ENCODE data around the gene PITPNM1.
"Not testable (repeated sequence)": the region's sequence is repeated elsewhere in the genome, so short reads cannot be mapped to it uniquely, and the experiment has no call there.

PITPNM1 gene

DNA sequence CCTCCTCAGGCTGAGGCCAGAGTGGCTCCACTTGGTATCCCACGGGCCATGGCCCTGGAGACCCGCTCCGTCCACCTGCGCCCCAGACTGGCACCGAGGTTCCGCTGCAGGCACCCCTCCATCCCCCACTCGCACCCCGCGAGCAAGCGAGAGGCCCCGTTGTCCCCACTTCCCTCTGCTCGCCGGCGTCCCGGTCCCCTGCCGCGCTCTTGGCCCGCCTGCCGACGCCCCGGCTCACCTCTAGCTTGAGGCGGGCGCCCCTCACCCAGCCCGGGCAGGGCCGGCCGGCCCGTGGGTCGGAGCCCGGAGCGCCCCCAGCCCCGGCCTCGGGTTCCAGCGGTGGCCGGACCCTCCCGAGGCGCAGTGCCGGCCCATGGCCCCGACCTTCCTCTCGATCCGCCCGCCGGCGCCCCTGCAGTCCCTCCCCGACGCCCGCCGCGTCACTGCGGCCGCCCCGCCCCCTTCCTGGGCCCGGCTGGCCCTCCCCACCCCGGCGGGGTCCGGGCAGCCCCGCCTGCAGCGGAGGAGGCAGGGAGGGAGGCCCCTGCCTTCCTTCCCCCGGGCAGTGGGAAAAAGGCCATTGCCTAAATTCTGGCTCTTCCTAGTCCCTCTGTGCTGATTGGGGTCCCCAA, at the start of gene PITPNM1:
Gene PITPNM1, minus strand, starts transcription at position 414 of the 632 bp plus-strand sequence. CDS start 1,183 bp downstream, outside the sequence.
- peak; percentile 77 for DNase-seq

DNA sequence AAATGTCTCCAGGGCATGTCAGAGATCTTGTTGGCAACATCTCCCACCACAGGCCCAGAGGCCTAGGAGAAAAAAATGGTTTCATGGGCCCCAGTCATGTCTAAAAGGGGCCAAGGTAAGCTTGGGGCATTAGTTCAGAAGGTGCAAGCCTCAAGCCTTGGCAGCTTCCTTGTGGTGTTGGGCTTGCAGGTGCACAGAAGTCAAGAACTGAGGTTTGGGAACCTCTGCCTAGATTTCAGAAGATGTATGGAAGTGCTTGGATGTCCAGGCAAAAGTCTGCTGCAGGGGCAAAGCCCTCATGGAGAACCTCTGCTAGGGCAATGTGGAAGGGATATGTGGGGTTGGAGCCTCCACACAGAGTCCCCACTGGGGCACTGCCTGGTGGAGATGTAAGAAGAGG, 46.5 kb upstream of the PITPNM1 start:
- not testable (repeated sequence) for DNase-seq

DNA sequence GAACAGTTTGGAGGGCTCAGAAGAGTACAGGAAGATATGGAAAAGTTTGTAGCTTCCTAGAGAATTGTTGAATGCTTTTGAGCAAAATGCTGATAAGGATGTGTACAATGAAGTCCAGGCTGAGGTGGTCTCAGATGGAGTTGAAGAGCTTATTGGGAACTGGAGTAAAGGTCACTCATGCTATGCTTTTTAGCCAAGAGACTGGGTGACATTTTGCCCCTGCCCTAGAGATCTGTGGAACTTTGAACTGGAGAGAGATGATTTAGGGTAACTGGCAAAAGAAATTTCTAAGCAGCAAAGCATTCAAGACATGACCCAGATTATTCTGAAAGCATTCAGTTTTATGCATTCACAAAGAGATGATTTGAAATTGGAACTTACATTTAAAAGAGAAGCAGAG, 46.0 kb upstream of the PITPNM1 start:
- no peak for DNase-seq

DNA sequence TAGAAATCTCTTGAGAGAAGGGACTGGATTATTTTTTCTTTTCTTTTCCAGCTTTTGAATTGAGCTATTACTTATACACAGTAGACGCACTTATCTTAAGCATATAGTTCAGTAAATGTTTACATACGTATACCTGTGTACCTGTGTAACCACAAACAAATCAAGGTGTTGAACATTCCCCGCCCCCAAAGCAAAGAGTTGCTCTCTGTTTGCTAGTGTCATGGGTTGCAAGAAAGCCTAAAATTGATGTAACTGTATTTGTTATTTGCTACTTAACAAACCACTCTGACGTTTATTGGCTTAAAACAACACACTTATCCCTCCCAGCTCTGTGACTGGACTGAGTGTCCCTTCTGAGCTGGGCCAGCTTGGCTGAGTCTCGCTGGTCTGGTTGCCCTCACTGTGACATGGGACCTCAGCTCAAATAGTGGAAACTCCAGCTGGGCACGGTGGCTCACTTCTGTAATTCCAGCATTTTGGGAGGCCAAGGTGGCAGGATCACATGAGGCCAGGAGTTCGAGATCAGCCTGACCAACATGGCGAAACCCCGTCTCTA, 43.5 kb upstream of the PITPNM1 start:
- no peak for DNase-seq

DNA sequence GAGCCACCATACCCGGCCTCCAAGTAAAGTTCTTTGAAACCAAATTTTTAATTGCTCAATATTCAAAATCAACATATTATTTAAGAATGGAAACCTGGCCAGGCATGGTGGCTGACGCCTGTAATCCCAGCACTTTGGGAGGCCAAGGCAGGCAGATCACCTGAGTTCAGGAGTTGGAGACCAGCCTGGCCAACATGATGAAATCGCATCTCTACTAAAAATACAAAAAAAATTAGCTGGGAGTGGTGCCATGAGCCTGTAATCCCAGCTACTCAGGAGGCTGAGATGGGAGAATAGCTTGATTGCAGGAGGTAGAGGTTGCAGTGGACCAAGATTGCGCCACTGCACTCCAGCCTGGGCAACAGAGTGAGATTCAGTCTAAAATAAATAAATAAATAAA, 42.9 kb upstream of the PITPNM1 start:
- not testable (repeated sequence) for DNase-seq

DNA sequence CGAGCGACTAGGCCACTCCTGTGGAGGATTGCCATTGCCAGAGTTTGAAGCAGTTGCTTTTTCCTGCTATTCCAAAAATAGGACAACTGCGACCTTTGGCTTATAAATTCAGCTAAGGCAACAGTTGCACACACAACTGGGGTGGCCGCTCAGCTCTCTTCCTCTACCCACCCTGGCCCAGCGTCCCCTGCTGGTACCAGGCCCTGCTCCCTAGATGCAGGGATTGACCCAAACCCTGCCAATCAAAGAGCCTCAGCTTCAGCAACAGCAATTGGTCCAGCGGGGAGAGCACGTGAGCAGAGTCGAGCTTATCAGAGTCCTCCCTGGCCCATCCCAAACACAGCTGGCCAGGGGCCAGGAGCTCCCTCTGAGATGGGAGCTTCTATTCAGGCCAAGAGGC, 40.1 kb upstream of the PITPNM1 start:
- no peak for DNase-seq

DNA sequence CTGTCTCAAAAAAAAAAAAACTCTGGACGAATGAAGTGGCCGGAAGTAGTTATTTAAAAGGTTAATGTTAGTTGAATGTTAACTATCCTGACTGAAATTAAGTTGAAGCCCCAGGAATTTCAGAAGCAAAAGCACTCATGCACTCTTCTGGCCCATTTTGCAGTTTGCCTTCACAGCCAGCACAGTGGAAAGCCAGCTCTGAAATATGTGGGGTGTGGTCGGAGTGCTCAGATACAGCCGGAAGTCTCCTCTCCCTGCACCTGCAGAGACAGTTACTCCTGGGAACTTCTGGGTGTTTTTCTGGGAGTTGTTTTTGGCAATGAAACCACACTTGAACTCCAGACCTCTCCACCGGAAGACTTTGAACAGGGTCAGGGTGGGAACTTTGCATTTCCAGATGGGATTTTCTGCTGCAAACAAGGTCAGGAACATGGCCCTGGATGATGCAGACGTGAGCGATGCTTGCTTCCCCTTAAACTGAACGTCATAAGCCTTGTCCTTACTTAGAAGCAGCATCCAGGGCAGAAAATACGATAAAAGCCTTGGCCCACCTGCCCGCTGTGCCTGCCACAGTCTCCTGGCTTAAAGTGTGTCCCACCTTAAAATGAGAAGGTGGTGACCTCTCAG, 39.6 kb upstream of the PITPNM1 start:
- DNase-seq = no peak

DNA sequence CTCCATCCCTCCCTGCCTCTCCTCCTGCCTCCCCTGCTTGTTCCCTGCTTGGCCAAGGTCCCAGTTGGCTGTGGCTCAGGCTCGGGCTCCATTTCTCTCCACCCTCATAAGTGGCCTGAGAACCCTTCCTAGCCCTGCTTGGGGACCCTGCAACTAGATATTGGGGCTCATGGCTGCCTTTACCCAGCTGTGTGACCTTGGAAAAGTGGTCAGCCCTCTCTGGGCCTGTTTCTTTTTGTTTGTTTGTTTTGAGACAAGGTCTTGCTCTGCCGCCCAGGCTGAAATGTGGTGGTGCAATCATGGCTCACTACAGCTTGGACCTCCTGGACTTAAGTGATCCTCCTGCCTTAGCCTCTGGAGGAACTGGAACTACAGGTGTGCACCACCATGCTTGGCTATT, 38.4 kb upstream of the PITPNM1 start:
- no peak for DNase-seq

DNA sequence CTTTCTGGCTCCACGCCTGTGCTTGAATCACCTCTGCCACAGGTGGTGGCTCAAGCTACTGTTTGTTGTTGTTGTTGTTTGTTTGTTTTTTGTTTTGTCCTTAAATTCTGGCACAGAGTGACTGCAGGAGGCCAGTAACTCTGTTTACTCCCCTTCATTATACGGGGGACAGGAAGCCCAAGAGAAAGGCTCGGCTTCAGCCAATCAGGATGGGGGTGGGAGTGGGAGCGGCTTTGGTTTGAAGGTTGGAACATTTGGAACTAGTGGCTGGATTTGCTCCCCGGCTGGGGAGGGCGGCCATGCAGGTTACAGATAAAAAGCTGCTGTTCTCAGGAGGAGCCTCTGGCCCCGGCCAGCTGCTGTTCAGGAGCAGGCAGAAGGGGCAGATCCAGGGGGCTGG, 37.8 kb upstream of the PITPNM1 start:
- no peak for DNase-seq

DNA sequence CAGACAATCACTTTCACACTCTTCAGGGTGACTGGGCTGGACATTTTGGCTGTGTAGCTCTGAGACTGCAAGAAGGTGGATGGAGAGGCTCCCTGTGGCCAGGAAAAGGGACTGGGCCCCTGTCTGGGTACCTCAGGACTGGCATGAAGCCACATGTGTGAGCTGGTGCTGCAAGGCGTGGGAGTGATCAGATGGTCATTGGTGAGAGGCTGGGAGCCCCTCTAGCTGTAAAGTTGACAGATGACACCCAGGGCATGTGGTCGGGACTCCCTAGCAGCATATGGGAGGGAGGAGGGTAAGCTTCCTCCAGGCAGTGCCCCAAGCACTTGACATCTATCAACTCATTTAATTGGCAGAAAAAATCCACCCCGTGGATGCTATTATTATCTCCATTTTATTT, 37.0 kb upstream of the PITPNM1 start:
- DNase-seq = no peak

DNA sequence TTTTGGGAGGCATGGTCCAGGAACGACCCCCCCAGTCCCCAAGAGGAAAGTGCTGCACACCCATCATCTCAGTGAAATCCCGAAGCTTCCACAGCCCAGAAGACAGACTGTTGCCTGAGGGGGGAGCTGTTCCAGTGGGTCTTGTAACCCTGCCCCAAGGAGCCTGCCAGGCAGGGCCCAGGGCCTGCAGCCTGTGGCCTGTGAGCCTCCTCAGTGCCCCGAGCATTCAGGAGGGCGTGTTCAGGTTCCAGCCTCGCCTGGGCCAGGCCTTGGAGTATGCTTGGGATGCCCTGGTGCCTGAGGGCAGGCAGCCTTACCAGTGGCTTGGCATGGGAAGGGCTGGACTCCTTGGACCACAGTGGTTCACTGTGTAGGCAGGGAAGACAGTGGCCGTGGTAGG, 36.0 kb upstream of the PITPNM1 start:
- no peak for DNase-seq

DNA sequence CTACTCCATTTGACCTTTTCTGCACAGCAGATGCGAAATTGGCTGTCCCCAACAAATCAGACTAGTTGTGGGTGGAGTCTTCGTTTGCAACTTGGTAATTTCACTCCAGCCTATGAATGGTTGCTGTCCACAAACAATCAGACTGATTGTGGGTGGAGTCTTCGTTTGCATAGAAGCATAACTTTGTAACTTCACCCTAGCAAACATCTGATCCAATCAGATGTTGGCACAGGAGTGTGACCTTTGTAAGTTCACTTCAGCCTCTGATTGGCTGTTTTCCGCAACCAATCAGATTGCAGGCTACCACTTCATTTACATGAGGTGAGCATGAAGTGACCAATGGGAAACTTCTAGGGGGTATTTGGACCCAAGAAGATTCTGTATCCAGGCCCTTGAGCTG, 34.4 kb upstream of the PITPNM1 start:
- DNase-seq = no peak

DNA sequence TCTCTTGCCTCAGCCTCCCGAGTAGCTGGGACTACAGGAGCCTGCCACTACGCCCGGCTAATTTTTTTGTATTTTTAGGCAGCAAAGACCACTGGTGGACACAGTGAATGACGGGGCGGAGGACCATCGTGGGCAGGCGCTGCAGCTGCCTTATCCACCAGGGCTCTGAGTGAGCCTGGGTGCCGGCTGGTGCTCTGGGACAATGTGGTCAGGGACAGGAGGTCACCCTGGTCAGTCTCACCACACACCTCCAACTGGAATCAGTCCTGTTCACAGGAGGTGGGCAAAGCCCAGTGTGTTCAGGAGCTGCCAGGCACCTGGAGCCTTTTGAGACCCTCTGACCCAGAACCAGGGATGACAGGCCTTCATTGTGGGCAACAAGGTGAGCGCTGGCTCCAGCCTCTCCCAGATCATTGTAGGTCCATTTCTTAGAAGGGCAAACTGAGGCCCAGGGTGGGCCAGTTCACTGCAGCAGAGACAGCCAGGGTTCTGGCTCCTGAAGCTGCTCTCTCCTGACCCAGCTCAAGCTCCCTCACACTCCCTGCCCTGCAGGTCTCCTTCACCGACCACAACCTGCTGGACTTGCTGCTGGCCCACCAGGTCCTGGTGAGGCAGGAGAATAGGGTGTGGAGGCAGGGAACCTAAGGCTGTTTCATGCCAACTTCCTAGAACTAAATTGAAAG, 33.8 kb upstream of the PITPNM1 start:
- DNase-seq = no peak

DNA sequence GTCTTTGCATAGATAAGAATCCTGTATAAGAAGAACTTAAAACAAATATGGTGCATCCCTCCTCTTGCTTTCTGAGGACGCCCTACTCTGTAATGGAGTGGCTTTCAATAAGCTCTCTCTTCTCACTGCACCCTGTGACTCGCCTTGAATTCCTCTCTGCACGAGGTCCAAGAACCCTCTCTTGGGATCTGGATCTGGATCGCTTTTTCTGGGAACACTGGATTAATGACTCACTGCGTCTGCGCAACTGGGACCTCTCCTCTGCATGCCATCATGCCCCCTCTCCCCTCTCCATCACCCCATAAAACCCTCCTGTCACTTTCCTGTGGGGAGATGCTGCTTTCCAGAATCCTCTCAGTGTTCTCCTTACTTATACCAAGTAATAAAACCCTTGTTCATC, 33.1 kb upstream of the PITPNM1 start:
- DNase-seq = no peak

DNA sequence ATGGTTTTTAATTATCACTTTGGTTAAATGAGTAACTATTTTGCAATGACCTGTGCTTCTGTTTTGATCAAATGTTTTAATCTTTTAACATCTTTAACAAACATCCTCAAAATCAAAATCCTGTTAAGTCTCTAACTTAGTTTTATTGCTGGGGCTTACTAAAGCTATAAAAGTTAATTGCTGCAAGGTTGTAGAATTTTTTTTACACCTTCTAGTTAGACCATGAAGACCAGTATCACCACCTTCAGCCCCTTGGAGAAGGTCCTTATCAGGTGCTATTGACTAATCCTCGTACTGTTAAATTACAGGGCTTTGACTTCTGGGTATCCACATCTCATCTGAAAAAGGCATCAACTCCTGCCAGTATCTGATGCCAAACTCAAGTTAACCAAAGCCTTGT, 30.4 kb upstream of the PITPNM1 start:
- no peak for DNase-seq

DNA sequence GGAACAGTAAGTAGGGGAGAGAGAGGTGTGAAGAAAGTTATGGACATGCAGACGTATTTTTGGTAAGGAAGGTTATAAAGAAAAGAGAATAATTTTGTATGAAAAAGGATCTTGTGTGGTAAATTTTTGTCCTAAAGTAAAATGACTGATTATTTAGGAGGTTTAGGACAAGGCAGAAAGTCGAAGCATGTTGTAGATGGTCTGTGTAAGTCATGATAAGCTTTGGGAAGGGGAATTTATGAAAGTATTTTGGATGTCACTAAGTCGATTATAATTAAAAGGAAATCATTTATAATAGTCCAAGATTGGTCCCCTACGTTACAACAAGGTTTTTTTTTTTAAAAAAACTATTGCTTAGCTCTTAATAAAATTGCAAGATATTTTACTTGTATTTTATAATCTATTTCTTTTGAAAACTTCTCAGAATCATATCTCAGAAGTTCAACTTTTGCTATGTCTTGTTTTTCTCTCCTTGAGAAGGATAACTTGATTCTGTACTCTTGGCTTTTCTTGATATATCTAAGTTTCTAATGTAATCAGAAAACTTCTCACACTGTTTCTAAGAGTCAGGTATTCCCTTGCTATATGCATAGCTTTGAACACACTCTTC, 29.0 kb upstream of the PITPNM1 start:
- no peak for DNase-seq

DNA sequence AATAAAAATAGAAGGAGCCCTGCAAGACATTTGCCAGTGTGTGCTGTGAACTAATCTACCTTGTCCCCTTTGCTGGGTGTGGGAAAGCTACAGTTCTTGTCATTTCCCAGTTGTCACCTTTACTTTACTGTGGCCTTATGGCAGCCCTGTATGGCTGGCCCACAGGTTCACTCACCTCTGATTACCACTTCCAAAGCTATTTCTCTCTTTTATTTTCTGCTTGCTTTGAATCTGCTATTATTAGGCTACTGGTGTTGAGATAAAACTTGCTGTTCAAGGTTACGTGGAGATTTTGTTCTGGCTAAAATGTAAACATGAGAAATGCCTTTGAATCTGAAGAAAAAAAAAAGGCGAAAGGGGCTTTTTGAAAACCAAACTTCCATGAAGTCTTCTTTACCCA, 27.7 kb upstream of the PITPNM1 start:
- no peak for DNase-seq

DNA sequence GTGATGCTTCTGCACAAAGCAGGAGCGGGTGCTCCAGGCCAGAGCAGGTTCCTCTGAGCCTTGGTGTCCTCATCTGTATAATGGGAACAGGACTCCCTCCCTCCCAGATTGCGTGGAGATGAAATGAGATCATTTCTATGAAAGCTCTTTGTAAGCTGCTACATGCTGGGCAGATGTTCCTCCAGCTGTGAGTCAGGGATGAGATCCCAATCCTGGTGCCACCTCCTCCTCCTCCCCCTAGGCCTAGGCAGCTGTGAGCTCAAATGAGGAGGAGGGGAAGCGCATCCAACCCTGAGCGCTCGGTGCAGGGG, 25.1 kb upstream of the PITPNM1 start:
- no peak for DNase-seq

DNA sequence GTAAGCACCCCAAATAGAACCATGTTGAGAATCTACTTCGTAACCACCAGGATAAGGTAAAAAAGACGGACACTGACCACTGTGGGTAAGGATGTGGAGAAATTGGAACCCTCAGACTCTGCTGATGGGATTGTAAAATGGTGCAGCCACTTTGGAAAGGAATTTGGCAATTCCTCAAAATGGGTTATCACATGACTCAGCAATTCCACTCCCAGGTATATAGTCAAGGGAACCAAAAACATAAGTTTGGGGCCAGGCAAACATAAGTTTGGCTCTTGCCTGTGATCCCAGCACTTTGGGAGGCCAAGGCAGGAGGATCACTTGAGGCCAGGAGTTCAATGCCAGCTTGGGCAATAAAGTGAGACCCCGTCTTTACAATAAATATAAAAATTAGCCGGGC, 23.2 kb upstream of the PITPNM1 start:
- no peak for DNase-seq

DNA sequence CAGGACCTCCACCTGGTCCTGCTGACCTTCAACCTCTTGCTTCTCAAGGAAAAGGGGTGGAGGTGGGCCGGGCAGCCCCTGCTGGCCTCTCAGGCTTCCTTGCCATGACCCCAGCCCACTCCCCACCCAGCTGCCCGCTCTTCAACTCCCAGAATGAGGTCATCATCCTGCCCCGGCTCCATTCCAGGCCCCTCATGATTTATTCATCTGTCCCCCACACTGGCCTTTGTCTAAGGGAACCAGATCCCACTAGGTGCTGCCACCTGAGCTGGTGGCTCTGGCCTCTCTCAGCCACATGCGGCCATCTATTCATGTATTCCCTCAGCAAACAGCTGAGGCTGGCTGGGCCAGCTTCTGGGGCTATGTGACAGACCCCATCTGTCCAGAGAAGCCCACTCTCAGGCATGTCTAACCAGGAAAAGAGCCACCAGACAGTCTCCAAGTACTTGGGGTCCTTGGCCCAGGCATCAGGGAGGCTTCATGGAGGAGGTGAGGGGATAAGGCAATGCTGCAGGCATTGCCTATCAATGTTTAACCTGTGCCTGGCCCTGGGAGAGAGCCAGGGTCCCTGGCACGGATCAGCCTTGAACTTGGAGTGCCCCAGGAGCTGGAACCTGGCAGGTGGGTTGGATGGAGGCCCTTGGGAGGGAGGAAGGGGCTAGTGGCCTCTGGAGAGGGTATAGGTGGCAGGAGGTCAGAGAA, 20.3 kb upstream of the PITPNM1 start:
- no peak for DNase-seq

DNA sequence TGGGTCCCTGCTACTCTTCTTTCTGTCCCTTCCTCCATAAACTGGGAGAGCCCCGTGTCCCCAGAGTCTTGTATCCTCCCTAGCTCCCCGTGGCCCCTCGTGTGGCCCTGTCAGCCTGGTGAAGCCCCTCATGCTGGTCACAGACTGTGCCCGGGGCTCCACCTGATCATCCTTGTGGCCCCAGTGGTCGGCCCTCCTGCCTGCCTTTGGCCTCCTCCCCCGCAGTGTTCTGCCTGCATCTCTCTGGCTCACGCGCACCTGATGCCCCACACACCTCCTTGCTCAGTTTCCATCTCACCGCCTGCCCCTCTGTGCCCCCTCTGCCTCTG, 19.3 kb upstream of the PITPNM1 start:
- no peak for DNase-seq

DNA sequence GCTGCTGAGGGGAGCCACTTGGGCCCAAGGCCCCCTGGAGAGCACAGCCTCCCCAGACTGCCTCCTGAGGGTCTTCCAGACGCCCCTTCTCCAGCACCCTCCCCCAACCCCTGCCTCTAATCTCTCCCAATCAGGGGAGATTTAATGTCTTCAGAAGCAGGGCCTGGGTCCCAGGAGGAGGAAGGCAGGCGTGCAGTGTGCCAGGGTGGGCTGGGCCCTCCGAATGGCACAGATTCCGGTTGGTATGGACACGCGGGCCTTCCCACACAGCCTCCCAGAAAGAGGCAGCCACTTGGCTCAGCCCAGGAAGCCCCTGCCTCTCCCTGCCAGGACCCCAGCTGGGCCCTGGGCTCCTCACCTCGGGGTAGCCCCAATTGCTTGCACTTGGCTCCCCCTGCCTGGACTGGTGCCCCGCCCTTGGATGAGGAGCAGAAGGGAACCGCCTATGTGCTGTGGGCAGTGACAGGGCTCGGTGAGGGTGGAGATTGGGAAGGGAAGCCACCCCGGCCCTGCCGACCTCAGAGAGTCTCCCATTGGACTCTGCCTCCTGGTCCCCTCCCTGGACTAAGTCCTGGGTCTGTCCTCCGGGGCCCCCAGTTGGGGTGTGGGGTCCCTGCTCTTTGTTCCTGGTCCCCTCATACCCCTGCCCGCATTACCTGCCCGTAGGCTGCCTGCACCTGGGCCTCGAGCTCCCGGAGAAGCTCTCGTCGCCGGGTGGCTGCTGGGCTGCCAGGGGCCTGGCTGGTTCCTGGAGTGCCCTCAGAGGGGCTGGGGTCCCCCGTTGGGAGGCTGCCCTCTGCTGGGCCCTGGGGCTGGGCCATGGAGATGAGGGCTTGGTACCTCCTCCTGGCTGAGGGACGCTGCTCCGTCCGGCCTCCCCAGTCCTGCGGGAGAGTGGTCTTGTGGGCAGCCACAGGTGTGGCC, 18.7 kb upstream of the PITPNM1 start:
- DNase-seq = no peak

Measured in stimulated activated CD4-positive, alpha-beta T cell treated with anti-CD3 and anti-CD28 coated beads, Interleukin-4, amount 100 ng/mL, for 1 hour (primary cell).